Panc1 (cell line): ENCODE data around the gene DIP2C.

Experiments used
- CTCF ChIP-seq: fragments of 450-650 bp; IDR thresholded peaks from 2 replicates; pipeline ENCODE4 v1.5.1; 2017; ENCODE audit warnings: mild to moderate bottlenecking
- POLR2AphosphoS5 ChIP-seq: IDR thresholded peaks from 2 replicates; pipeline ENCODE4 v1.6.1; 2012; ENCODE audit warnings: mild to moderate bottlenecking, low read depth, low read length, moderate library complexity
- REST ChIP-seq, 2 experiments: IDR thresholded peaks; 2 replicates each; pipeline ENCODE4 v1.6.1; 2011 to 2012; ENCODE audit warnings: low read depth in 2 of 2, control low read depth in 1 of 2, low read length in 1 of 2, mild to moderate bottlenecking in 1 of 2, moderate library complexity in 1 of 2; ENCODE audit not compliant: insufficient read depth in 1 of 2
- TCF7L2 ChIP-seq: IDR thresholded peaks from 2 replicates; pipeline ENCODE4 v1.6.1; 2011; ENCODE audit warnings: mild to moderate bottlenecking, low read depth, low read length, inconsistent platforms

- TF ChIP-seq POLR2AphosphoS5 (no peak), CTCF (no peak), REST (IDR thresholded peaks at IDR 0.05; ENCODE audit: insufficient read depth in 1 of 2, low read depth in 2 of 2, low read length in 1 of 2) (no peak), TCF7L2 (no peak)
These were observed 187.9 kb downstream of the DIP2C start for GRCh38 chr10:501596-501995.
